Naive thymus-derived CD4-positive, alpha-beta T cell (primary cell): ENCODE data around the gene C2orf80. TPM values are rescaled to one million over a fixed set of nuclear protein-coding genes. Genes with fewer than 3 reads are reported as not detected.

ENCODE experiments used
- ATAC-seq: fragments of 150-1000 bp; cut with Tn5 transposase; 2 replicates; pipeline ENCODE4 v1.10.0; 2021; ENCODE audit warnings: mild to moderate bottlenecking, moderate library complexity
- CTCF ChIA-PET: fragments of 350-600 bp; sonication (Branson Sonifier 250); formaldehyde crosslinking; loops from one replicate; lab custom pipeline; 2021; ENCODE audit warnings: antibody characterized with exemption; lab: Charles Lee
- POLR2A ChIA-PET: fragments of 350-600 bp; sonication (Branson Sonifier 250); formaldehyde crosslinking; loops from one replicate; lab custom pipeline; 2021; ENCODE audit warnings: antibody characterized with exemption, inconsistent platforms; lab: Charles Lee
- DNase-seq, 9 donors: peaks; one replicate each; pipeline versions ENCODE4 v3.0.0 to v3.0.0-alpha.2; 2020 to 2022; ENCODE audit warnings: mixed read lengths in 1 of 9
- H3K27ac ChIP-seq: one replicate; pipeline ENCODE4 v1.7.0; 2013; ENCODE audit warnings: mild to moderate bottlenecking, low read depth, low read length, moderate library complexity
- H3K27me3 ChIP-seq, 2 donors: one replicate each; pipeline ENCODE4 v1.7.0; 2013; ENCODE audit warnings: low read length in 2 of 2, mild to moderate bottlenecking in 2 of 2, moderate library complexity in 2 of 2; ENCODE audit not compliant: control insufficient read depth in 2 of 2, insufficient read depth in 2 of 2
- H3K36me3 ChIP-seq, 3 experiments: 1 replicate in 2 of 3; 2 replicates in 1 of 3; pipeline ENCODE4 v1.7.0; 2013; ENCODE audit warnings: low read length in 3 of 3, mild to moderate bottlenecking in 3 of 3, moderate library complexity in 1 of 3; ENCODE audit not compliant: insufficient read depth in 3 of 3, control insufficient read depth in 2 of 3
- H3K4me1 ChIP-seq, 2 donors: one replicate each; pipeline ENCODE4 v1.7.0; 2013; ENCODE audit warnings: low read length in 2 of 2, mild to moderate bottlenecking in 2 of 2, moderate library complexity in 1 of 2; ENCODE audit not compliant: control insufficient read depth in 2 of 2, insufficient read depth in 2 of 2
- H3K4me3 ChIP-seq: 2 replicates; pipeline ENCODE4 v1.7.0; 2013; ENCODE audit warnings: mild to moderate bottlenecking, low read length
- H3K9me3 ChIP-seq, 3 experiments: 1 replicate in 2 of 3; 2 replicates in 1 of 3; pipeline ENCODE4 v1.7.0; 2013; ENCODE audit warnings: low read length in 3 of 3; ENCODE audit not compliant: control insufficient read depth in 2 of 3
- H3K27ac Mint-ChIP-seq, 9 donors: one replicate each; pipeline ENCODE4 v1.8.0; 2020 to 2022; ENCODE audit warnings: mixed read lengths in 9 of 9, mild to moderate bottlenecking in 8 of 9, moderate library complexity in 5 of 9, inconsistent platforms in 2 of 9
- H3K27me3 Mint-ChIP-seq, 5 donors: one replicate each; pipeline ENCODE4 v1.8.0; 2021 to 2022; ENCODE audit warnings: mixed read lengths in 5 of 5, mild to moderate bottlenecking in 1 of 5
- H3K36me3 Mint-ChIP-seq, 5 donors: one replicate each; pipeline ENCODE4 v1.8.0; 2020 to 2022; ENCODE audit warnings: mixed read lengths in 5 of 5, mild to moderate bottlenecking in 3 of 5, inconsistent platforms in 1 of 5
- H3K4me1 Mint-ChIP-seq, 7 donors: one replicate each; pipeline ENCODE4 v1.8.0; 2020 to 2022; ENCODE audit warnings: mixed read lengths in 7 of 7, mild to moderate bottlenecking in 3 of 7, inconsistent platforms in 1 of 7
- H3K4me3 Mint-ChIP-seq, 10 donors: one replicate each; pipeline ENCODE4 v1.8.0; 2020 to 2022; ENCODE audit warnings: mild to moderate bottlenecking in 10 of 10, mixed read lengths in 10 of 10, moderate library complexity in 6 of 10, inconsistent platforms in 2 of 10
- H3K9me3 Mint-ChIP-seq, 11 donors: one replicate each; pipeline ENCODE4 v1.8.0; 2020 to 2022; ENCODE audit warnings: mixed read lengths in 11 of 11, mild to moderate bottlenecking in 4 of 11, inconsistent platforms in 1 of 11, moderate library complexity in 1 of 11
- intact Hi-C, 2 donors: fragments of 100-400 bp; cut with micrococcal nuclease; formaldehyde crosslinking; loops; one replicate each; pipeline ENCODE4 v1.15.1; 2023
- polyA plus RNA-seq, 2 donors: library from polyadenylated mRNA; unstranded; fragments of 300-500 nt; fragmentation: Illumina TruSeq; gene quantifications; one replicate each; pipeline ENCODE4 v1.2.3, GENCODE V29; 2021
- total RNA-seq, 6 experiments: library from RNA in 5 of 6; stranded (reverse) in 5 of 6; gene quantifications; 1 replicate in 5 of 6; 2 replicates in 1 of 6; pipeline ENCODE4 v1.2.3 and lab custom pipeline; 2021 to 2026

C2orf80 gene
- total and polyA plus RNA-seq, 7 experiments from 2014 or later, result not detected

DNA sequence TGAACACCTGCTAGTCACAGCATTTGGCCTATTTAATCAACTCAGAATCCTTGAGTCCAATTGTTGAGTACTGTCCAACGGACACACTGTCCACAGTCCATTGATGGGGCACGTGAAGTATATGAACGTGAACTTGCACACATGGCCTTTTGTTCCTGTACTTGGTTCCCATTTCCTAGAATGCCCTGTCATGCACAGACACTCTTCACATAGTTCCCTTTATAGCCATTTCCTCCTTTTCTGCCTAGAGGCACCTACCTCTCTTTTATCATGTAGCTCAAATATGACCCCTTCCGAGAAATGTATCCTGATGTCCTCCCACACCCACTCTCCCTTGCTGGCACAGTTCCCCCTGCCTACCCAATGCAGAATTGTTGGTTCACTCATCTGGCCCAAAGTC is 17.7 kb downstream of the C2orf80 start:
- Histone ChIP-seq H3K4me3 (no peak overlapping the region), H3K27ac (no peak overlapping the region), H3K36me3 (no peaks in the 10 kb centered on the region), H3K4me1 (no peaks in the 10 kb centered on the region), H3K27me3 (no peaks in the 10 kb centered on the region), H3K9me3 (no peaks in the 10 kb centered on the region)
- no peaks in the 10 kb centered on the region for H3K9me3 Mint-ChIP-seq
- peak; percentile 74 for ATAC-seq
- POLR2A ChIA-PET, result no interaction called here
- no peak for DNase-seq
- no peak overlapping the region for H3K27ac Mint-ChIP-seq
- peaks cover 5 to 21% (median 20%) of the 10 kb centered on the region in 5 donors for H3K27me3 Mint-ChIP-seq
- H3K36me3 Mint-ChIP-seq, result no peaks in the 10 kb centered on the region
- CTCF ChIA-PET, result interaction anchor here (1.3 kb wide), 1 partner anchor 34 kb away, joined by 5 read pairs; no protein-coding TSS in a partner anchor
- no peak overlapping the region for H3K4me3 Mint-ChIP-seq
- H3K4me1 Mint-ChIP-seq, result peaks cover 0 to 6% (median 4%) of the 10 kb centered on the region in 7 donors
- intact Hi-C loops, result loop anchor here in 1 of 2 donors (10.0 kb wide), 1 partner anchor 183 kb away; no protein-coding TSS in a partner anchor

DNA sequence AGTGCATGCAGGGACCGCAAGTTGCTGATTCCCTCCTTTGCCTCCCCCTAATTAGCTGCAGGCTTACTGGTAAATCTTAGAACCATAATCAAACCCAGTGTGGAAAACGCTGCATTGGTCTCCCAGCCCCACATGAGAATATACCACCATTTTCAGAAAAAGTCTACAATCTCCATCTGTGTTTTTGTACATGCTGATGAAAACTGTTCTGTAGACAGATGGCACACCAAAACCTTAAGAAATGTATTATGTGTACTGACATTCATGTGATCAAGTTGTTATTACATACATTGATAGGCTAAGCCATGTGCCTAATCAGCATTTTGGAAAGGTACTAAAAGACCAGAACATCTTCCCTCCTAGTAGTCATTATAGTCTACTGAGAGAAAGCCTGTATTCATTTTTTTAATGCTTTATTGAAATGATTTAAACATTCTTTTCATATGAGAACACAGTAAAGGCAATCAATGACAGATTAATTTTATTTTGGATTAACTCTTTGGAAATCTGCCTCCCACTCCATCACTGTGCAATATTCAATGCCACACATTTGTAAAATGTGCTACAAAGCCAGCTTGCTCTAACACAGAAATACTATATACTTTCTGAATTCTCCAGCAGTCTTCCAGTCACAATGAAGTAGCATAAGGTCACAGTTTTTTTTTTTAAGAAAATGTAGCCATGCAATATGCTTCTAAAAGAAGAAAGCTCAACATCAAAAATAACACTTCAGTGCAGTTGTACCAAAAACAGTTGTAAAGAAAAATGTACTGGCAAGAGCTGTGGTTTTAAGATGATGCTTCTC is 24.7 kb downstream of the C2orf80 start:
- Histone ChIP-seq H3K9me3 (no peaks in the 10 kb centered on the region), H3K4me1 (no peaks in the 10 kb centered on the region), H3K27me3 (no peaks in the 10 kb centered on the region), H3K36me3 (no peaks in the 10 kb centered on the region), H3K4me3 (no peak overlapping the region), H3K27ac (no peak overlapping the region)
- Mint-ChIP-seq H3K9me3 (no peaks in the 10 kb centered on the region), H3K27me3 (peaks cover 0 to 20% (median 10%) of the 10 kb centered on the region in 5 donors), H3K36me3 (no peaks in the 10 kb centered on the region), H3K4me1 (no peaks in the 10 kb centered on the region), H3K4me3 (no peak overlapping the region), H3K27ac (no peak overlapping the region)
- no peak for ATAC-seq
- DNase-seq, result no peak
- intact Hi-C loops, result no loop called here
- CTCF ChIA-PET, result interaction anchor here (0.7 kb wide), 1 partner anchor 316 kb away, joined by 3 read pairs; no protein-coding TSS in a partner anchor
- POLR2A ChIA-PET, result no interaction called here

DNA sequence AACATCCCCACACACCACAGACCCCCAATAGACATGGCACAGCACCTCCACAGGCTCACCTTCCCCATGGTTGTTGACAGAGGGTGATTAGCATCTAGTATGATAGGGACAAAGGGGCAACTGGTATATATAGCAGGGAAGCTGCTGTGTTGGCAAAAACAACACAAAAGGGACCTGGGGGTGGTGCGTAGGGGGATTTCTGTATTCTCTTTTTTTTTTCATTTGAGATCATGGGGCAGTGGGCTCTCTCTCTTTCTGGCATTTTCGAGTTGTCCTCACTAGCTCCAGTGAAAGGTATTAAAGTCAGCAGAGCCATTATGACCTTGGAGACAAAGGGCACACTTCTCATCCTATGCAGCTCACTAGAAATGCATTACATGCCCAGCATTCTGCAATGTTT is 26.3 kb downstream of the C2orf80 start, which contains the start of gene CRYGA:
CRYGA (minus strand) TSS at position 101 of the 400 bp plus-strand sequence; CDS start at position 68, 33 bp downstream.
- no peak within 1 kb of the TSS for H3K27ac ChIP-seq
- Mint-ChIP-seq H3K27me3 (peaks cover 0 to 11% (median 7%) of the 10 kb centered on the region in 5 donors), H3K4me3 (no peak within 1 kb of the TSS), H3K27ac (no peak within 1 kb of the TSS), H3K36me3 (no peaks in the 10 kb centered on the region), H3K9me3 (peaks cover 0 to 1% (median 0%) of the 10 kb centered on the region in 11 donors), H3K4me1 (no peaks in the 10 kb centered on the region)
- H3K36me3 ChIP-seq, result no peaks in the 10 kb centered on the region
- no peaks in the 10 kb centered on the region for H3K9me3 ChIP-seq
- H3K4me1 ChIP-seq, result no peaks in the 10 kb centered on the region
- DNase-seq, result no peak
- intact Hi-C loops, result no loop called here
- CTCF ChIA-PET, result no interaction called here
- POLR2A ChIA-PET, result no interaction called here
- no peak within 1 kb of the TSS for H3K4me3 ChIP-seq
- H3K27me3 ChIP-seq, result no peaks in the 10 kb centered on the region
- ATAC-seq, result no peak

DNA sequence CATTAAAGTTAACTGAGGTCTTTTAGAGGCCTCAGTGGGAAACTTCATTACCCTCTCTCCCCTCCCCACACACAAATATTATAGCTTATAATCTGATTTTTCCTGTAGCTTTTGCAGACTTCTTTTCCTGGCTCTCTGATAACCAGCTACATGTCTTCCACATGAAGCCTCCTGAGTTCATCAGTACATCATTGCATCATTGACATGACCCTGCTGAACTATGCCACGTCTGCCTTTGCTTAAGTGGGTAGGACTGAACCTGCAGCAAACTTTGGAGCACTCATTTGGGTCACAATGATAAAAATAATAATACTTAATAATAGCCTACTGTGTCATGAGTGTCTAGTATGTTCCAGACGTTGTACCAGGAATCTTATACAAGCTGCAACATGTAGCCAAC is 33.4 kb downstream of the C2orf80 start:
- ChIA-PET CTCF (no interaction called here), POLR2A (no interaction called here)
- H3K27me3 ChIP-seq, result no peaks in the 10 kb centered on the region
- H3K36me3 ChIP-seq, result no peaks in the 10 kb centered on the region
- intact Hi-C loops, result no loop called here
- Mint-ChIP-seq H3K27ac (no peak overlapping the region), H3K4me3 (no peak overlapping the region), H3K27me3 (peaks cover 0 to 7% (median 5%) of the 10 kb centered on the region in 5 donors), H3K4me1 (no peaks in the 10 kb centered on the region), H3K36me3 (peaks cover 0 to 6% (median 0%) of the 10 kb centered on the region in 5 donors), H3K9me3 (peaks cover 0 to 13% (median 4%) of the 10 kb centered on the region in 11 donors)
- H3K4me3 ChIP-seq, result no peak overlapping the region
- ATAC-seq (no peak), DNase-seq (no peak)
- no peaks in the 10 kb centered on the region for H3K9me3 ChIP-seq
- no peak overlapping the region for H3K27ac ChIP-seq
- no peaks in the 10 kb centered on the region for H3K4me1 ChIP-seq

DNA sequence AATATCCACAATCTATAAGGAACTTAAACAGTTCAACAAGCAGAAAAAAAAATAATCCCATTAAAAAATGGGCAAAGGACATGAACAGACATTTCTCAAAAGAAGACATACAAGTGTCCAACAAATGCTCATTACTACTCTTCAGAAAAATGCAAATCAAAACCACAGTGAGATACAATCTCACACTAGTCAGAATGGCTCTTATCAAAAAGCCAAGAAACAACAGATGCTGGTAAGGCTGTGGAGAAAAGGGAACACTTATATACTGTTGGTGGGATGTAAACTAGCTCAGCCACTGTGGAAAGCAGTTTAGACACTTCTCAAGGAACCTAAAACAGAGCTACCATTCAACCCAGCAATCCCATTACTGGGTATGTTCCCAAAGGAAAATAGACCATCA is 36.7 kb downstream of the C2orf80 start:
- no peak overlapping the region for H3K4me3 Mint-ChIP-seq
- ChIA-PET POLR2A (no interaction called here), CTCF (no interaction called here)
- H3K4me3 ChIP-seq, result no peak overlapping the region
- peaks cover 4 to 11% (median 8%) of the 10 kb centered on the region in 5 donors for H3K27me3 Mint-ChIP-seq
- H3K27ac ChIP-seq, result no peak overlapping the region
- no peaks in the 10 kb centered on the region for H3K4me1 Mint-ChIP-seq
- H3K4me1 ChIP-seq, result no peaks in the 10 kb centered on the region
- no peaks in the 10 kb centered on the region for H3K27me3 ChIP-seq
- ATAC-seq (no peak), DNase-seq (no peak)
- H3K9me3 ChIP-seq, result no peaks in the 10 kb centered on the region
- peaks cover 0 to 13% (median 5%) of the 10 kb centered on the region in 5 donors for H3K36me3 Mint-ChIP-seq
- no peaks in the 10 kb centered on the region for H3K36me3 ChIP-seq
- peaks cover 0 to 26% (median 10%) of the 10 kb centered on the region in 11 donors for H3K9me3 Mint-ChIP-seq
- intact Hi-C loops, result no loop called here
- H3K27ac Mint-ChIP-seq, result no peak overlapping the region

DNA sequence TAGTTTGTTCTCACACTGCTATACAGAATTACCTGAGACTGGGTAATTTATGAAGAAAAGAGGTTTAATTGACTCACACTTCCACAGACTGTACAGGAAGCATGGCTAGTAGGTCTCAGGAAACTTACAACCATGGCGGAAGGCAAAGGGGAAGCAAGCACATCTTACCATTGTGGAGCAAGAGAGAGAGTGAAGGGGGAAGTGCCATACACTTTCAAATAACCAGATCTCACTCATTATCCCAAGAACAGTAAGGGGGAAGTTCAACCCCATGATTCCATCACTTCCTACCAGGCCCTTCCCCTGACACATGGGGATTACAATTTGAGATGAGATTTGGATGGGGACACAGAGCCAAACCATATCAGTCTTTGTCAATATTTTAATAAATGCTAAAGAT is 38.9 kb downstream of the C2orf80 start:
- peaks cover 0 to 26% (median 10%) of the 10 kb centered on the region in 11 donors for H3K9me3 Mint-ChIP-seq

More for the DNA sequence above, 38.9 kb downstream of the C2orf80 start:
- Histone ChIP-seq H3K27ac (no peak overlapping the region), H3K4me3 (no peak overlapping the region), H3K9me3 (no peaks in the 10 kb centered on the region), H3K36me3 (no peaks in the 10 kb centered on the region), H3K27me3 (no peaks in the 10 kb centered on the region), H3K4me1 (no peaks in the 10 kb centered on the region)
- Mint-ChIP-seq H3K27me3 (peaks cover 4 to 12% (median 8%) of the 10 kb centered on the region in 5 donors), H3K4me3 (no peak overlapping the region), H3K27ac (no peak overlapping the region), H3K4me1 (no peaks in the 10 kb centered on the region), H3K36me3 (peaks cover 0 to 13% (median 5%) of the 10 kb centered on the region in 5 donors)
- no peak for DNase-seq
- ChIA-PET POLR2A (no interaction called here), CTCF (no interaction called here)
- intact Hi-C loops, result no loop called here
- no peak for ATAC-seq
